ENCODE measurements around the gene ZC3H13.
"Not testable (repeated sequence)": the region's sequence is repeated elsewhere in the genome, so short reads cannot be mapped to it uniquely, and the experiment has no call there.

Gene ZC3H13

DNA sequence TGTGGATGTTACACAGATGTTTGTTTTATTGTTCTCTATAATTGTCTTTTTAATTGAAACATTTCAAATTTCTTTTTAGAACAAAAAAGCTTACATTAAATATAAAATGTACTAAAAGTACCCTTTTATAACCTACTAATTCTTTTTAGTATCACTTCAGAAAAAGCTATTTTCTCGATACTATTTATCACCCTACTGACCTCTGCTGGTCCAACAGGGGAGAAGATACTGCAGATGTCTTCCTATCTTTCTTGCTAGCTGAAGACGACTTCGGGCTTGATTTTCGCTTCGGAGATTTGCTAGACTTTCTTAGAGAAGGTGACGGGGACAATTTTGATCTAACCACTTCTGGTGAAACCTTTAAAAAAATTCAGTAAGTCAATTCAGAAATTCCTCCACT, 42.4 kb downstream of the ZC3H13 start:
- no peak for DNase-seq (ENCODE audit: low read depth)

DNA sequence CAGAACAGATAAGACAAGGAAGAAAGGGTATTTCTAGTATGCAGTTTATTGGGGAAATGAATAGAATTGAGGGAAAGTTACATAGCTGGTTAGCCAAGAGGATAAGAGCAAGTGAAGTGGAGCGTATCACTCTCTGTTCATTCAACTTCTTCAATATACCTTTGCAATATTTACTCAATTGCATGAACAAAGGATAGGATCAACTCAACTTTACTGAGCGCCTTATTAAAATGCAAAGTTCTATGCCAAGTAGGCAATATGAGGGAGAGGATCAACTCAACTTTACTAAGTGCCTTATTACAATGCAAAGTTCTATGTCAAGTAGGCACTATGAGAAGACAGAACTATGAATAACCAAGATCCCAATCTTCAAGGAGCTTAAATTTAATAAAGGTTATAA, 43.9 kb downstream of the ZC3H13 start:
- DNase-seq (ENCODE audit: low read depth) = no peak

DNA sequence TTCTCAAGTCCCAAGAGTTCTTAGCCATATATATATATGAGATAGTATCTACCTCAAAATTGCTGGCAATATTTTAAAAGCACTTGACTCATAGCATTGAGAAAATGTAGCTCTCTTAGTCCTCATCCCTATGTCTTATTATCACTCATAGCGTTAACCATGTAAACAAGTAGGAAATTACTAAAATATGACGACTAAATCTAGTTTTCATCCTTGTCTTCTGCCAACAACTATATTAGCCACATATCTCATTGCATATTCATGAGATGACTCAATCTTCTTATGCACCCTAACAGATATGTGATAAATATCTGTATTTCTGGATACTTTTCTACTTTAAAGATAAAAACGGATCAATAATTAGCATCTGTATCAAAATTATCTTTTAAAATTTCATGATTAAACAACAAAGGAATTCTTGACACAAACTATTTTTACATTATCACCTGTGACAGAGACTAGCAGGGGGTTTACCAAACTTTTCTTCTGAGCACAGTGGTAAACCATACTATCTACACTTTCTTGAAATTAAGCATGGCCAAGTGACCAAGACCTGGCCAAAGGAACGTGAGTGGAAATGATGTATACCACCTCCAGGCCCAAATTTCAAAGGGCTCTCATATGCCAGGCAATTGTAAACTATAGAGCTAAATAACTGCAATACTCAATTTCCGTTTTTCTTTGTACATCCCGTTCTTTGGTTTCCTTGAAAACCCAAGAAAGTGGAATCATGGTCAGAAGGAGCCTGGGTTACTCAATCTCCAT, 45.7 kb downstream of the ZC3H13 start:
- no peak for DNase-seq (ENCODE audit: low read depth)

- no peak for DNase-seq (ENCODE audit: low read depth)
These were observed 48.1 kb downstream of the ZC3H13 start for GRCh38 chr13:46004491-46004890.

DNA sequence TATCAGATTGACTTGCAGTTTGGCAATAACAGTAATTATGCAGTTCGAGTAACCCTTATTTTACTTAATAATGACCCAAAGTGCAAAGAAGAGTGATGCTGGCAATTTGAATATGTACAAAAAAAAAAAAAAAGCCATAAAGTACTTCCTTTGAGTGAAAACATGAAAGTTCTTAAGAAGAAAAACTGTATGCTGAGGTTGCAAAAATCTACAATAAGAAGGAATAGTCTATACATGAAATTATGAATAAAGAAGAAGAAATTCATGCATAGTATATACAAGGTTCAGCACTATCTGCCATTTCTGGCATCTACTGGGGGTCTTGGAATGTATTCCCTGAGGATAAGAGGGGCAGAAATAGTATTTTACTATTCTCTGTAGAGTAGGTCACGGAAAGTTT, 55.9 kb downstream of the ZC3H13 start:
- DNase-seq (ENCODE audit: low read depth) = no peak

- no peak for DNase-seq (ENCODE audit: low read depth)
These were observed 57.3 kb downstream of the ZC3H13 start for GRCh38 chr13:45995245-45995644.

DNA sequence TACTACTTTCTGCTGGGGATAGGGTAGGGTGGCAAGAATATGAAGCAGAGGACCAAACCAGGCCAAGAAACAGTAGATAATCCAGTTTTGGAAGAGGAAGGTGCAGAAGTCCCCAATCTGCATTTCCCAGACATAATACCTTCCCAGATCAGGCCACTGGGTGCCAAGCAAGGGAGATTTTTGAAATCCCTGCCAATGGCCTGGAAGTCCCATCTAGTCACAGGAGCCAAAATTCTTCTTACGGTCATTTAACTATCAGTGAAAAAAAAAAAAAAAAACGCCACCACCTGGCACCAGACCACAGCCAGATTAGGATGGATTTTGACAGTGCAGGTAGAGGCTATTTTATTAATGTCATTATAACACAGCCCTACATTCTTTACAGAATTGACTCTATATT, 57.8 kb downstream of the ZC3H13 start:
- DNase-seq (ENCODE audit: low read depth) = no peak

- DNase-seq (ENCODE audit: low read depth) = no peak
These were observed 62.9 kb downstream of the ZC3H13 start for GRCh38 chr13:45989607-45990006.

DNA sequence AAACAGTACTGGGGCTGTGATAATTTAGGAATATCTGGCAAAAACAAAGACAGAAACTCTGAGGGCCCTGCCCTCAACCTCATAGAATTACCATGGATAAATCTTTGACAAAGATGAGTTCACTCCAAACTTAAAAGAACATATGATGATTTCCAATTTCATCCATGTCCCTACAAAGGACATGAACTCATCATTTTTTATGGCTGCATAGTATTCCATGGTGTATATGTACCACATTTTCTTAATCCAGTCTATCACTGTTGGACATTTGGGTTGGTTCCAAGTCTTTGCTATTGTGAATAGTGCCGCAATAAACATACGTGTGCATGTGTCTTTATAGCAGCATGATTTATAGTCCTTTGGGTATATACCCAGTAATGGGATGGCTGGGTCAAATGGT, 71.4 kb downstream of the ZC3H13 start:
- DNase-seq (ENCODE audit: low read depth) = not testable (repeated sequence)

DNA sequence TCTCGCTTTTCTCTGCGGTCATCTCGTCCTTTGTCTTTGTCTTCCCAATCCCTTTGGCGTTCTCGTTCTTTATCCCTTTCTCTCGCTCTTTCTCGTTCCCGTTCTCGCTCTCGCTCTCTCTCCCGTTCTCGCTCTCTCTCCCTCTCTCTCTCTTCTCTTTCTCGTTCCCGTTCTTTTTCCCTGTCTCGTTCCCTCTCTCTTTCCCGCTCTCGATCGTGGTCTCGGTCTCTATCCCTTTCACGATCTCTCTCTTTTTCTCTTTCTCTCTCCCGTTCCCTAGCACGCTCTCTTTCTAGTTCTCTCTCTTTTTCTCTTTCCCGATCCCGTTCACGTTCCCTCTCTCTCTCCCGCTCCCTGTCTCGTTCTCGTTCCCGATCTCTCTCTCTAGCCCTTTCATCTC, 77.2 kb downstream of the ZC3H13 start:
- DNase-seq (ENCODE audit: low read depth) = no peak

- no peak for DNase-seq (ENCODE audit: low read depth)
These were observed 78.0 kb downstream of the ZC3H13 start for GRCh38 chr13:45974500-45974899.

DNA sequence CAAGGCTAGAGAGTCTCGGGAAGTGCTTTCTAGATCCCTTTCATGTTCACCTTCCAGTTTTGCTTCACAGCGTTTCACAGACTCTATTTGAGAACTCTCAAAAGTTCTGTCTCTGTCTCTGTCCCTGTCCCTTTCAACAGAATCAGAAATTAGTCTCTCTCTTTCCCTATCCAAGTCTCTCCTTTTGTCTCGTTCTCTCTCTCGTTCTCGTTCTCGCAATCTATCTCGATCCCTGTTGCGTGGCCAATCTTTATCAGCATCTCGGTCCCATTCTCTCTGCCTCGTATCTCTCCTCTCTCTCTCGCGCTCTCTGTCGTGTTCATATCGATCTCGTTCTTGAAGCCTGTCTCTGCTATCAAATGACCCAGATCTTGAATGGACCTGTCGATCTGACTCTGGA, 85.0 kb downstream of the ZC3H13 start:
- DNase-seq (ENCODE audit: low read depth) = no peak

DNA sequence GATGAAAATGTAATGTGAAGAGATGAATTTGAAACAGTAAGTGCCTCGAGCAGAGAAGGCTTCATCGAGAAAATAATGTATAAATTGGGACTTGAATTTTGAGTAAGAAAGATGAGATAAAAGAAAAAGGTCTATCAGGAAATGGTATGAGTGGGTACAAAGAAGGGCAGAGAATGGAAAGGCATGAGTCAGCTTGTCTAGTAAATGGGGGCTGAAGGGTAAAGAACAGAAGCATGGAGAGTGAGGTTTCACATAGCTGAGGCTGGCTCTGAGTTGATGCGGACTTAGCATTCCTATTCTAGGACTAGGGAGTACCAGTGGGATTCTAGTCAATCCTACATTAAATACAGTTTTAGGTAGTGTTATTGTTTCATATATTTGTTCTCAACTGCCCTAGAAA, 85.8 kb downstream of the ZC3H13 start:
- no peak for DNase-seq (ENCODE audit: low read depth)

- no peak for DNase-seq (ENCODE audit: low read depth)
These were observed 91.1 kb downstream of the ZC3H13 start for GRCh38 chr13:45961468-45961867.

DNA sequence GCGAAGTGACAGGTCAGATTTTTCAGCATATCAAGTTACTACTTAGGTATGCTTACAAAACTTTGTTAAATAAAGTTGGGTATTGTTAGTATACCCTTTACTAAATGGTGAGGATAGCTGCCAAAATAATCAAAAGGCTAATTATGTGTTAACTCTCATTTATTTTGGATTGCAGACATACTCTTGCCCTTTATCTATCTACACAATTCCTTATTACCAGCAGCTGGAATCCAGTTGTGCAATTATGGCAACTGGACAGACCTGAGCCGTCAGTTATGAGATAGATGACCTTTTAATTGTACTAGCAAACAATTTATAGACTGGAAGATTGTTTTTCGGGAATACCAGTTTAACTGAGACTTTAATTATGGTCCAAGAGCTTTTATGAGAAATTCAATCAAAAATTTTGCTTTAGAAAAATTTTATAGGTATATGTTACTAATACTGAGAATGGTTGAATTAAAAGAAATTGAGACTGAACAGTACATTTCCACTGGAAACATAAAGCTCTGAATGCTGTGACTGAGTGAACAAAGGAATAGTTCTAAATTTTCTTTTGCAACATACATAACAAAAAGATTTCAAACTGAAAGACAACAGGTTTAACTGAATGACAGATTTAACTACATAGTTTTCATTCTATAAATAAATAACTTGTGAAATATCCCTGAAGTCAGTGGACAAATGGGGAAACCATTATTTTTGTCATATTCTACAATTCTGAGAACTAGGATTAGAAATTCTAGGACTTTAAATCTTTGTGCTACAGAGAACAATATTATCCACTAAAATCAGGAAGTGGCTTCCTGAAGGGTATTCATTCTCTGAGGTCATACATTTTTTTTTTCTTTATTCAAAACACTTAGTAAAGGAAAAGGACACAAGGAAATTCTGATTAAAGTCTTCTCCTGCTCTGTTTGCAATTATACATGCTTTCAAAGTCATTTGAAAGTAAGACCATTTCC, 97.4 kb downstream of the ZC3H13 start:
- DNase-seq (ENCODE audit: low read depth) = no peak

- DNase-seq (ENCODE audit: low read depth) = no peak
These were observed 99.5 kb downstream of the ZC3H13 start for GRCh38 chr13:45953082-45953481.

GRCh38 chr13:45951724-45952123, 100.8 kb downstream of the ZC3H13 start:
- no peak for DNase-seq (ENCODE audit: low read depth)

DNA sequence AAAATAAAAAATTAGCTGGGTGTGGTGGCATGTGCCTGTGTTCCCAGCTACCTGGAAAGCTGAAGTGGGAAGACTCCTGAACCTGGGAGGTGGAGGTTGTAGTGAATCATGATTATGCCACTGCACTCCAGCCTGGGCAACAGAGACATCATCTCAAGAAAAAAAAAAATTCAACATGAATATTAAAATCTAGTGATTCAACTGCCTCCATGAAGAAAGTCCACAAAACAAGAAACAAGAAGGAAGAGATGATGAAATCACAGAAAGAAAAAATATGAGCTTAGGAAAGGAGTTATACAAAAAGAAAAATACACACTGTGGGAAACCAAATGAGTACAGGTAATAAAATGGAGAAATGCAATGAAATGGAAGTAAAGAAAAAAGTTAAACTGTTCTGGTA, 101.4 kb downstream of the ZC3H13 start:
- no peak for DNase-seq (ENCODE audit: low read depth)

GRCh38 chr13:45950386-45951000, 102.1 kb downstream of the ZC3H13 start:
- DNase-seq (ENCODE audit: low read depth) = no peak

DNA sequence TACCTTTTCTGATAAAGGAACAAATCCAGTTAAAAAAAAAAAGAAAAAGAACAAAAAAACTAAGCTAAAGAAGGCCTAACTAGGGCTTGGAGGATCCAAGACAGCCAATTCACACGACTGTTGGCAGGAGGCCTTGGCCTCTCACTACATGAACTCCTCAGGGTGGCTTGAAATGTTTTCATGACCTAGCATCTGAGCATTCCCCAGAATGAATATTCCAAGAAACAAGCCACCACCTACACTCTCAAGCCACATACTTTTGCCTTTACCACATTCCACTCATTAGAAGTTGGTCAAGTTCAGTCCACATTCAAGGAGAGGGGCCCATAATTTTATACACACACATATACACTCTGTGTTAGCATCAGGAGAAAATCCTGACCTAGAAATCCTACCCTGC, 103.4 kb downstream of the ZC3H13 start:
- DNase-seq (ENCODE audit: low read depth) = no peak

- DNase-seq (ENCODE audit: low read depth) = no peak
These were observed 108.6 kb downstream of the ZC3H13 start for GRCh38 chr13:45943965-45944364.

DNA sequence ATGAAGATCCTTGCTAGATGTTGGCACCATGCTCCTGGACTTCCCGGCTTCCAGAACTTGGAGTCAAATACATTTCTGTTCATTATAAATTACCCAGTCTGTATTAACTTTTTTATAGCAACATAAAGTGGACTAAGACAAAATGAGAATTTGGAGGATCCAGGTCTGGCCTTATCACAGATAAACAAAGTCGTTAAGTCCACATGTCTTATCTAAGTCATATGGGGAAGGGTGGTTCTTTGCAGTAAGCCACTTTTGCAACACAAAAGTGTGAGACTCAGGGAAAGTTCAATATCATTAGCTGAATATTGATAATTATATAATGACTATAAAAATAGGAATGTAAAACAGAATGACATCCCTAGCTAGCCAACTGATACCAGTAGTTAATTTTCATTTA, 109.4 kb downstream of the ZC3H13 start:
- DNase-seq (ENCODE audit: low read depth) = no peak

- no peak for DNase-seq (ENCODE audit: low read depth)
These were observed 111.3 kb downstream of the ZC3H13 start for GRCh38 chr13:45941261-45941660.

All from activated T-helper 1 cell treated with Interleukin-2 at 50 U/mL for 16 hours (primary cell).